ENCODE measurements around the gene NKX6-2.
"Not testable (repeated sequence)": the region's sequence is repeated elsewhere in the genome, so short reads cannot be mapped to it uniquely, and the experiment has no call there.

NKX6-2 gene

DNA sequence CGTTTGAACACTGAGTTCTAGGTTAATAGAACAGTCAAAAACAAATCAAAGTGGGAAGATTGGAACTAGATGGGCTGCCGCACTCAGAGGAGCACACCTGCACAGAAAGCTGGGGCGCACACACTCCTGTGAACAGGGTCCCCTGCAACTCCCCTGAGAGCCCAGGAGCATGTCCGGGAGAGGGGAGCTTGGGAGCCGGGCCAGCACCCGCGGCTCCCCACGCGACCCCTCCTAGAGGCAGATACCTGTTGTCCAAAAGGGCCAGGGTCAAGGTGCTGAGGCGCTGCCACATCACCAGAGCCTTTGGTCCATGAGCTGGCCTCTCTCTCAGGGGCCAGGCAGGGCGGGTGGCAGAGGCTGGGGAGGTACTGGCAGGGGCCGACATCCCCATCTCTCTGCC, 5.6 kb downstream of the NKX6-2 start:
- no peak for DNase-seq (ENCODE audit: low read depth in 2 of 2)

DNA sequence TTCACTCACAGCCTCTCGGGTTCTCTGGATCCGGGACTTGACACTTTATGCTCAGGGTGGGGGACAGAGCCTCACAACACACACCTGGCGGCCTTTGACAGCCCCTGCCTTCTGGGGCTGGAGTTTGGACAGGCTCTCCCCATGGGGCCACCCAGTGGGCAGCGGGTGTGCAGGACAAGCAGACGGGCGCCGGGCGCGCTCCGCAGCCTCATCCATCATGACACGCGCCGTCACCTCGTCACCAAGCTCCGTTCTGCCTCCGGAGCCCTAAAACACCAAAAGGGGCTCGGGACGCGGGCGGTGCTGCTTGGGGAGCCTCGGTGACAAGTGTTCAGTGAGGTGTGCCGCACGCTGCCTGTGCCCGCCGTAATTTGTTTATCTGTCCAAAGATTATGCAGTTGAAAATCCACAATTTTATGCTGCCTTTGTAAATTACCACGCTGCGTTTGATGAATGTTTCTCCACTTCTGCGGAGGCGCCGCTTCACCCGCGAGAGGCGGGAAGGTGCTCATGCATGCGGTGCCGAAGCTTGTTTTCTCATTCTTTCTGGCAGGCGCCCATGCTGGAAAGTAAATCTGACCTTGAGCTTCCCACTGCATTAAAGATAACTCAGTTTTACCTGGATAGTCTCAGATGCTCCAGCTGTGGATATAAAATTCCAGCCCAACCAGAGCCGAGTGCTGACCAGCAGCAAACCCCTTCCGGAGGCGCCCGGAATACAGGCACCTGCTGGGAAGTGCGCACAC, 6.2 kb downstream of the NKX6-2 start:
- DNase-seq (ENCODE audit: low read depth in 2 of 2): no peak

DNA sequence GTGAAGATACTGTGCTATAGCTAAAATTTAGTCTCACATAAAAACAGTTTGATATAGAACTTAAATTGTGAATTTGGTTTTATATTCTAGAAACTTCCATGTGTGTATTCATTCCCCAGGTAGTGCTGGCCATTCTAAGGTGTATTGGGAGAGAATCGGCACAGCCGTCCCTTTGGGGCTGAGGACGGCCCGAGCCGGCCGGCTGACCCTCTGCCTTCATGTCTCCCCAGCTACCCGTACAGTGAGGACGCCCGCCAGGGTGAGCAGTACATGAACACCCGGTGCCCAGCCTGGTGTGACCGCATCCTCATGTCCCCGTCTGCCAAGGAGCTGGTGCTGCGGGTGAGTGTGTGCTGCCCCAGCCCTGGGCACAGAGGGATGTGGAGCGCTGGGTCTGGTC, 8.5 kb downstream of the NKX6-2 start:
- no peak for DNase-seq (ENCODE audit: low read depth in 2 of 2)

DNA sequence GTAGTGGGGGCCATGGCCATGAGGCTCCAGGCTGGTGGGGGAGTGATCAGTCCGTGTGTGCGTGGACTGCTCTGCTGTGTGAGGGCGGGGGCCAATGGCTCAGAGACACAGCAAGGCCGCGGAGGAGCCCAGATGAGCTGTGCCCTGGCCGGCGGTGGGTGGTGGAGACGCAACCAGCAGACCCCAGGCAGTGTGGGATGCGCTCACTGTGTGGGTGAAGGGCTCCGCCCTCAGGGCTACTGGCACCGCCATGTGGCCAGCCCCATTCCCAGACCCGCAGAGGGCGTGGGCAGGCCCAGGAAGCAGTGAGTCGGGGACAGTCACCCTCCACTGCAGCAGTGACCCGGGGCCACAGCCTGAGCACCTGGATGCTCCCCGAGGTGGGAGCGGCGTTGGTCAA, 9.1 kb downstream of the NKX6-2 start:
- no peak for DNase-seq (ENCODE audit: low read depth in 2 of 2)

DNA sequence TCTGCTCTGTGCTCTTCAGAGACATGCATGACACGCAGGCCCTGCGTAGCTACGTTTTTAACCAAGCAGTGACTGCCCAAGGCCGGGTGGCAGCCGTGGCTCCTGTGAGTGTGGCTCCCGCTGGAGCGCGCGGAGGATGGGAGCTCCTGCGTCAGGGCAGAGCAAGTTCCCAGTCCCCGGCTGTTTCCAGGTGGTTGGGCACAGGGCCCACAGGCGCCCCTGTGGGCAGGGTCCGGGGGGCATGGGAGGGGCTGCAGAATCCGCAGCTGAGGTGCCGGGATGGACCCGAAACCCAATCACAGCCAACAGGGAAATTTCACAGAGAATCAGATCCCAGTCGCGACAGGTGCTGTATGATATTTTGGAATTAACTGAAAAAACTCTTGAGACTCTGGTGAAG, 9.8 kb downstream of the NKX6-2 start:
- DNase-seq (ENCODE audit: low read depth in 2 of 2): no peak

DNA sequence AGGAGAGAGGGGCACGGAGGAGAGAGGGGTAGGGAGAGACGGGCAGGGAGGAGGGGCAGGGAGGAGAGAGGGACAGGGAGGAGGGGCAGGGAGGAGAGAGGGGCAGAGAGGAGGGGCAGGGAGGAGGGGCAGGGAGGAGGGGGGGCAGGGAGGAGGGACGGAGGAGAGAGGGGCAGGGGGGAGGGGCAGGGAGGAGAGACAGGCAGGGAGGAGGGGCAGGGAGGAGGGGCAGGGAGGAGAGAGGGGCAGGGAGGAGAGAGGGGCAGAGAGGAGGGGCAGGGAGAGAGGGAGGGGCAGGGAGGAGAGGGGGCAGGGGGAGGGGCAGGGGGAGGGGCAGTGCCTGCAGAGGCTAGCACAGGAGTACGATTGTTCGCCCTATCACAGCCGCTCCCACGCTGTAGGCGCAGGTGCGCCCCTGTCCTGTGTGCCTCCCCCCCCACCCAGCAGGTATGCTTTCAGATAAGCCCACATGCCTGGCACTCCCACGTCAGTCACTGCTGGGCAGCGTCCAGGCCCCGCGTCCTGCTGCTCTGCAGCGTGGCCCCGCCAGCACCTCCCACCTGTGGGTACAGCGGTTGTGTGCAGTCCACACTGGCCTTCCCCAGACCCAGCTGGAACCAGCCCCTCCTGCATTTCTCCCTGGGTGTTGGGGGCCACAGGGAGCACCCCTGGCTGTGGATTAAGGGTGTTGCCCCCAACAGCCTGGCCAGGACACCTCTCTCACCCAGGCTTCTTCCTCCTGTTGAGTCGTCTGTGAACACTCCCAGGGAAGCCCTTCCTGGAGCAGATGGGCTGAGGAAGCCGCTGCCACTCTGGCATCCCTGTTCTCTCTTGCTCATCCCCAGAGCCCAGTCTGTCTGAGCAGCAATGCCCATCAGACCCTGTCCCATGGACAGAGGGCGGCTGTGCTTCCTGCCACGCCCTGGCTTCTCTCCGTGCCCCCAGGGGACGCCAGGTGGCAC, 10.8 kb downstream of the NKX6-2 start:
- no peak for DNase-seq (ENCODE audit: low read depth in 2 of 2)

DNA sequence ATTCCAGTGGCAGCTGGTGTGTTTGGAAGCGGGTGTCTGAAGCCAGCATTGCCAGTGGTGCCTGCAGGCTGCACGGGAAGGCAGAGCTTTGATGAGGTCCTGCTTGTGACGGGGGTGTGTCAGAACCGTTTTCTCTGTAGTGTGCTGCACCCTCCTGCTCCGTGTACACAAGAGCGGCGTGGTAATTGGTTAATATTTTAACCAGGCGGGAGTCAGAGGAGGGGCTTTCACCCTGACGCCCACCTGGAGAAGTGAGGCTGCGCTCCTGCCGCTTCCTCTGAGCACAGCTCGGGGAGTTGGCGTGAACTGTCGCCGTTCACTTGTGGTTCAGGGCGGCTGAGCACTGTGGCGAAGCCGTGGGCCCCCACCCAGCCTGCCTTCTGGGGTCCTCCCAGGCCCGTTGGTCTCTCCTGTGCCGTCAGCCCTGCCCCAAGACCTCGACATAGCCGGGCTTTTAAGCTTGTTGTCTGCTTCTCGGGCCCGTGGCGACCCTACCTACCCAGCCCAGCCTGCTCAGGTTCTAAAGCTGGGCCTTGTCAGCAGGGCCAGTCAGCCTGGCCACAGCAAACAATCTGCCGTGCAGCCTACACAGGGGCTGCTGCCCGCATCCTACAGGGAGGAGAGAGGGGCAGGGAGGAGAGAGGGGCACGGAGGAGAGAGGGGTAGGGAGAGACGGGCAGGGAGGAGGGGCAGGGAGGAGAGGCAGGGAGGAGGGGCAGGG, 11.6 kb downstream of the NKX6-2 start:
- no peak for DNase-seq (ENCODE audit: low read depth in 2 of 2)

DNA sequence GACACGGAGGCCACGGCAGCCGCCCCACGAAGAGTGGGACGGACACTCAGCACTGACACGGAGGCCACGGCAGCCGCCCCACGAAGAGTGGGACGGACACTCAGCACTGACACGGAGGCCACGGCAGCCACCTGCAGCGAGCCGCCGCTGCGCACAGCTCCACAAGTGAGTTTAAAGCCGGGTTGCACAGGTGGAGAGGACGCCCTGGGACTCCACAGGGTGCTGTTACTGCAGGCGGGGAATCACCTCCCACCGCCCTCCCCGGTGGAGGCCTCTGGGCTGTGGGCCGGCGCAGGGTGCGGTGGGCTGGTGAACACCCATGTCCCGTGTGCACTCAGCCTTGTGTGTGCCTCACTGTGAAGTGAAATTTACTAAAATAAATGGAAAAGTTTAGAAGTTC, 13.1 kb downstream of the NKX6-2 start:
- DNase-seq (ENCODE audit: low read depth in 2 of 2): not testable (repeated sequence)

DNA sequence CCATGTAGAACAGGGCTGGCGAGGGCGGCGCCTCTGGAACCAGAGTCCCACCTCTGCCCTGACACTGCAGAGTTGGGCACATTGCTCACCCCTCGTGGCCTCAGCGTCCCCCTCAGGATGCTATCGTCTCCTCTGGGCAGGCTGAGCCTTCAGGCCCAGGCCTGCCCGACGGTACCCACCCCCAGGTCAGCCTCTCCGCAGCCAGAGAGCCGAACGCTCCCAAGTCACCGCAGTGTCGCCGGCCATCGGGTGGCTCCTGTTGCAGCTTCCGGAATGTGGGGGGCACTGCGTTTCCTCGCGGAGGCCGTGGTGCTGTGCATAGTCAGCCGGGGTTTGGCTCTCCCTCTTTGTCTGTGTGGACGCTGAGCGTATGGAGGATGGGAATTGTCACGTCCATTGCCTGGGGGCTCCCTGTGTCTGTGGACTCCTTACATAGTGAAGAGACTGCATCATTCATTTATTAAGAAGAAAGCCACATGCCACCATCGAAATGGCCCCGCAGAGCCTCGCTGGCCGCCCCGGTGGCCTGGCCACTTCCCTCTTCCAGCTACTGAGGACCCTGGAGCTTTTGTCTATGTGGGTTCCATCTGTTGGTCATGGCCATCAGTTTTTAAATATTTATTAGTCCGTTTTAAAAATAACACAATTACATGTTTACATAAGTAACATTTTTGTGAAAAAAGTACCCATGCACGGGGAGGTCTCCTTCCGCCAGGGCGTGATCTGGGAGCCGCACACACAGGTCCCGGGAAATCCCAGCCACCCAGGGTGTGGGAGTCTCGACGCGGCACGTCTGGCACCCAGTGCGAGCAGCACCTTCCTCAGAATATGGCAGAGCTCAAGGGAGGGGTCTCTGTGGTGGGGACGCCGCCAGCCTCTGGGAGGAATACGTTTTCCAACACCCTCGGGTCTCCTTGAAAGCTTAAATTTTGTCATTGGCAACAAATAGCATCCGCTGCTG, 15.6 kb downstream of the NKX6-2 start:
- no peak for DNase-seq (ENCODE audit: low read depth in 2 of 2)

DNA sequence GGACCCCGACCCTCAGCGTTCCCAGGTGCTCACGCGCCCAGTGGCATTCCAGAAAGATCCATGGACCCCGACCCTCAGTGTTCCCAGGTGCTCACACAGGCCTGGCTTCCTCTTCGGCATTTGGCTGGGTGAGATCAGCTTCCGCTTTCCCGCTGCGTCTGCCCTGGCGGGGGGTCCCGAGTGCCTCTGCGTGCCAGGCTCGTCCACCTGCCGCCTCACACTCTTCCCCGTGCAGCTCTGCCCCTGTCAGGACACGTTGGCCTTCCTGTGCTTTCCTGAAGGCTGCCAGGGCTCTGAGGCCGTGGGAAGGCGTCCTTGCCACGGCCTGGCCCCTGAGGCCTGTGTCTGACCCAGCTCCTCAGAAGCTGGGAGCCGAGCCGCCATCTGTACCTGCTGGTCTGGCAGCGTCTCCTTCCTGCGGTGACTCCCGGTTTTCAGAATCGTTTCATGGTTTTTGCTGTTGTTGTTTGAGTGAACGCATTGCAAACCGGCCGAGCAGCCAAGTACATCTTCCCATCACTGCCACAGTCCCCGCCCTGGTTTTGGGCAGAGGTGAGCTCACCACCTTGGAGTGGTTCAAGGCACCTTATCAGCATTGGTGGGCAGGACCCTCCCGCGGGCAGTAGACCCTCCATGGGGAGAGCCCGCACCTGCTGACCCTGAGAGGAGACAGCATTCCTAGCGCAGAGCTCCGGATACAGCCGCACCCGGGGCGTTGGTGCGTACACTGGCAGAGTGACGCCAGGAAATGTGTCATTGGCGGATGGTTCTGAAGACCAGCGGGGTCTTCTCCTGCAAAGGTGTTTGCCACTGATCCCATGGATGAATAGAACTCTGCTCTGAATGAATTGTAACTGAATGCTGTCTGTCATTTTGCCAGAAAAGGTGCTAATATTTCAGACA, 17.4 kb downstream of the NKX6-2 start:
- DNase-seq (ENCODE audit: low read depth in 2 of 2): no peak

DNA sequence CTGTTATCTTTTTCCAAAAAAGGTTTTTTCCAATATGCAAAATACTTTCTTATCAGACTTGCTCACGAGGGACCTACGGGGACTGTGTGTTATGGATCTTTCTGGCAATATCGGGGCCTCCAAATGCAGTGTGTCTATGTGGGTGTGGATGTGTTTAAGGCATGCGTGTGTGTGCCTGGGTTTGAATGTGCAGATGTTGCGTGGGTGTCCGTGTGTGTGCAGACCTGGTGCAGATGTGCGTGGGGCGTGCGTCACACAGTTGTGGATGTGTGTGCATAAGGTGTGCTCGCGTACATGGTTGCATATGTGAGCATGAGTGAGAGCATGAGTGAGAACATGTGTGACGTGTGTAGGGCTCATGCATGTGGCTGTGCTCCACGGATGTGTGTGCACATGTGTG, 19.7 kb downstream of the NKX6-2 start:
- no peak for DNase-seq (ENCODE audit: low read depth in 2 of 2)

DNA sequence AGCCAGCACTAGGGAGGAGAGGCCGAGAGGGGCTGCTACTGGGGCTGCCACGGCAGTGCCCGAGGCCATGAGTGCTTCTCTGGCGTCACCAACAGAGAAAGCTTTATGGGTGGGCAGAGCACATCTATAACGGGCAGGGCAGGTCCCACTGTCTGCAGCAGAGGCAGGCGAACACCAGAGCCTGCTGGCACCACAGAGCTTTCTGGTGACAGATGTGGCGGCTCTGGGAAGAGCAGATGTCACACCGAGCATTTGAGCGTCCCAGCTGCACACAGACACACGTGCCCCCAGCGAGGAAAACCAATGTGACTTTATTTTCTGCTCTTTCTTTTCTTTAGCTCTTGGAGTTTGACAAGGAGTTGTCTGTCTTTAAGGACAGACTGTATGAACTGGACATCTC, 20.5 kb downstream of the NKX6-2 start:
- DNase-seq (ENCODE audit: low read depth in 2 of 2): no peak

DNA sequence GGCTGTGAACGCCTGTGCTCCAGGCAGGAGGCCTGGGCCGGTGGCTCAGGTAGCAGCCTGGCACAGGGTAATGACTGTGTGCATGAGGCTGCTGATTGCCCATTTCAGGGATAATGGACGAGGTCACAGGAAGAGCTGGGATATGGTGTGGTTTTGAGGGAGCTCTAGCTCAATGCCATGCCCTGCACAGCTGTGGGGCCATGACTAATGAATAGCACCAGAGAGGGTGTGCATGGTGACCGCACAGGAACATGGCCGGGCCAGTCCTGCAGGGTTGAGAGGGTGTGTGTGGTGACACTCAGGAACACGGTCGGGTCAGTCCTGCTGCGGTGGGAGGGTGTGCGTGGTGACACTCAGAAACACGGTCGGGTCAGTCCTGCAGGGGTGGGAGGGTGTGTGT, 21.8 kb downstream of the NKX6-2 start:
- no peak for DNase-seq (ENCODE audit: low read depth in 2 of 2)

DNA sequence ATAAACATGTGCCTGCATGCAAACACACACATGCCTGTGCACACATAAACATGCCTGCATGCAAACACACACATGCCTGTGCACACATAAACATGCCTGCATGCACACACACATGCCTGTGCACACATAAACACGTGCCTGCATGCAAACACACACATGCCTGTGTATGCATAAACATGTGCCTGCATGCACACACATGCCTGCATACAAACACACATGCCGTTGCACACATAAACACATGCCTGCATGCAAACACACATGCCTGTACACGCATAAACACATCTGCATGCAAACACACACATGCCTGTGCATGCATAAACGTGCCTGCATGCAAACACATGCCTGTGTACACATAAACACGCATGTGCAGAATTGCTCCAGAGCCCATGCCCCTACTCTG, 22.4 kb downstream of the NKX6-2 start:
- no peak for DNase-seq (ENCODE audit: low read depth in 2 of 2)

DNA sequence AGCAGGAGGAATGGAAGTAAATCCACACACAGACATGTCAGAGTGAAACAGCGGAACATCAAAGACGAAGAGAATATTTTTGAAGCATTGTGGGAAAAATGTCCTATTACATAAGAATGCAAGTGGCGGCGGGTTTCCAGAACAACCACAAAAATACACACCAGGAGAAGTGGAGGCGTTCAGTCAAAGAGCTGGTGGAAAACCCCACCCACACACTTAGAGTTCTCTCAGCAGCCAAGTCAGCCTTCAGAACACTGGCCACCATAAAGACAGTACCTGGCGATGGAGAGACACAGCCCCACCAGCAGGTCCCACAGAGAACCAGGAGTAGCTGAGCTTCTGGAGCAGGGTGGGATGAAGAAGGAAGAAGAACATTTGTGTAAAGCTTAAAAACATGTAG, 23.7 kb downstream of the NKX6-2 start:
- DNase-seq (ENCODE audit: low read depth in 2 of 2): no peak

DNA sequence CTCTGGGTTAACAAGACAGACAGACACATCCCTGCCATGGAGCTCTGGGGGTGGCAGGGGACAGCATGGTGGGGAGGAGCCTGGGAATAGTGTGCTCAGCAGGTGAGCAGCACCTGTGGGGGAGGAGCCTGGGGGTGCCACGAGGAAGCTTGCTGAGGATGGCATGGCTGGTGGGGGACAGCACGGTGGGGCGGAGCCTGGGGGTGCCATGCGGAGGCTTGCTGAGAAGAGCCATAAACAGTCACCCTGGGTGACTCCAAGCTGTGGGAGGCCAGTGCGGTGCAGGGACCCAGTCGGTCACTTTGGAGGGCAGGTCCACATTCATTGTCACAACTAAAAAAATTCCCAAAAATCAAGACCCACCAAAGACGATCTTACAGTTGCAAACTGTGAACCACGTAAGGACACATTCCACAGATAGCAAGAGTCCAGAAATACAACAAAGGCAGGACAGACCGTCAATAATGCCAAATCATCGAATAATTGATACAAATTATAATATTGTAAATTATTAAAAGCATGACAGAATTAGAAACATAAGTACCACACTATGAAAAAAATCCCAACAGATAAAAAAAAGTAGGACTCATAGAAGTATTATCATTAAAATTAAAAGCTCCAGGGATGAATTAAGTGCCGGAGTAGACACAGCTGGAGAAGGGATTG, 24.4 kb downstream of the NKX6-2 start:
- no peak for DNase-seq (ENCODE audit: low read depth in 2 of 2)

DNA sequence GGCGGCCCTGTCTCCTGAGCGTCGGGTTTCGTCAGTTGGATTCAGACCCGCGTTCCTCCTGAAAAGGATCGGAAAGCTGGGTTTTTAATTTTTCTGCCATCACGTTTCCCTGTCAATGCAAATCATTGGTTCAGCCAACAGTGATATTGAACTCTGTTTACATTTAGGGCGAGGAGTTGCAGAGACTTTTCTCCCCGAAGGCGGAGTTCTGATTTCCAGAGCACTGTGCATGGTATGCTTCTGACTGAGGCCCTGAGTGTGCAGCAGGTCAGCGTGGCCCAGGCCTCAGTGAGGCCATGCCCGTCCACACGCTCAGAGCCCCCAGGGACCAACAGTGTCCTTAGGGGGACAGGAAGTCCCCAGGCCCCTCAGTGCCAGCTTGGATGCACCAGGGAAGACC, 27.1 kb downstream of the NKX6-2 start:
- DNase-seq (ENCODE audit: low read depth in 2 of 2): no peak

DNA sequence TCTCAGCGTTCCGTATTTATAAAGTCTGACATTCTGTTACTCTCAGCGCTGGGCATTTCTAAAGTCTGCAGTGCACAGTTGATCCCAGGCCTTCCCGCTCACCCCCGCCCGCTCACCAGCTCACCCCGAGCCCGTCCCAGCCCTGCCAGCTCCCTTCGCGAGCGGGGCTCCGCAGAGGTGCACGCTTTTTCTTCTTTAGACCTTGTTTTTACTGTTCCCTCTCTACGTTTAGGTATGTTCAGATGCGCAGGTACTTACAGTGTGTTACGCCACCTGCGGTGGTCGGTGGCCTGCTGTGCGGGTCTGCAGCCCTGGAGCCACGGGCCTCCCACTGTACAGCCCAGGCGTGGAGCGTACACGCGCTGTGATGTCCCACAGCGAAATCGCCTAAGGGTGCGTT, 28.8 kb downstream of the NKX6-2 start:
- no peak for DNase-seq (ENCODE audit: low read depth in 2 of 2)

DNA sequence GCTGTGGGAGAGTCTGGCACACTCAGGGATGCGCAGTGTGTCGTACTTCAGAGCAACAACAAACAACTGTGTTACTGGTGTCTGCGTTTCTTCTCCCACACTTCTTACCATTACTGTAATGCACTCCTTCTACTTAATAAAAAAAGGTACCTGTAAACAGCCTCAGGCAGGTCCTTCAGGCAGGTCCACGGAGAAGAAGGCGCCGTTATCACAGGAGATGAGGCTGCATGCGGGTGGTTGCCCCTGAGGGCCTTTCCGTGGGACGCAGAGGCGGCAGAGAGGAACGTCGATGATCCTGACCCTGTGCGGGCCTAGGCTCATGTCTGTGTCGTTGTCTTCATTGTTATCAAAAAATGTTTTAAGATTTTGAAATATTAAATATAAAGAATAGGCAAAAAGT, 29.4 kb downstream of the NKX6-2 start:
- DNase-seq (ENCODE audit: low read depth in 2 of 2): no peak
